HFFc6 (cell line): ENCODE results near the gene MELK. TPM values are rescaled to one million over a fixed set of nuclear protein-coding genes. Genes with fewer than 3 reads are reported as not detected.
"Not testable (repeated sequence)": the region's sequence is repeated elsewhere in the genome, so short reads cannot be mapped to it uniquely, and the experiment has no call there.

Experiments used
- DNase-seq: peaks from one replicate; pipeline ENCODE4 v3.0.0-alpha.2; 2018
- H3K27ac Mint-ChIP-seq: 2 replicates; pipeline ENCODE4 v1.8.0; 2020; ENCODE audit warnings: mild to moderate bottlenecking, mixed read lengths
- H3K27me3 Mint-ChIP-seq: 2 replicates; pipeline ENCODE4 v1.8.0; 2021; ENCODE audit warnings: mild to moderate bottlenecking, moderate library complexity, mixed read lengths; ENCODE audit not compliant: insufficient read depth
- H3K36me3 Mint-ChIP-seq: 2 replicates; pipeline ENCODE4 v1.8.0; 2021; ENCODE audit warnings: low read depth, mixed read lengths
- H3K4me1 Mint-ChIP-seq: 2 replicates; pipeline ENCODE4 v1.8.0; 2020; ENCODE audit warnings: low read depth, mixed read lengths
- H3K4me3 Mint-ChIP-seq: 2 replicates; pipeline ENCODE4 v1.8.0; 2020; ENCODE audit warnings: mild to moderate bottlenecking, moderate library complexity, mixed read lengths
- H3K9me3 Mint-ChIP-seq: 2 replicates; pipeline ENCODE4 v1.8.0; 2020; ENCODE audit warnings: mild to moderate bottlenecking, mixed read lengths
- CTCF ChIP-seq: fragments of 200-600 bp; sonication (generic); IDR thresholded peaks from 2 replicates; pipeline ENCODE4 v1.5.0; 2021; ENCODE audit warnings: antibody characterized with exemption, mild to moderate bottlenecking
- total RNA-seq, 6 experiments: library from RNA; stranded (reverse); fragmentation: NEBNext Ultra II Directional; extraction: Animal tissue kit (Norgen Biotek cat#: 25700); gene quantifications; 2 replicates in 1 of 6; 3 replicates in 5 of 6; pipeline ENCODE4 v1.2.3, GENCODE V29; 2021

Gene MELK
- total RNA-seq, 6 experiments from 2014 or later: 16.6 to 40.5 (median 35.6) TPM

GRCh38 chr9:36571333-36571732 is 1.4 kb upstream of the MELK start:
- no peak for TF ChIP-seq CTCF
- no peak overlapping the region for H3K27ac Mint-ChIP-seq
- H3K4me1 Mint-ChIP-seq: peaks cover 31% of the 10 kb centered on the region
- no peak overlapping the region for H3K4me3 Mint-ChIP-seq
- H3K27me3 Mint-ChIP-seq: peaks cover 4% of the 10 kb centered on the region
- DNase-seq: no peak
- H3K36me3 Mint-ChIP-seq: peaks cover 5% of the 10 kb centered on the region; the same call in 1 of the 2 replicates
- H3K9me3 Mint-ChIP-seq: no peaks in the 10 kb centered on the region

GRCh38 chr9:36574045-36574444 is 1.4 kb downstream of the MELK start:
- DNase-seq, H3K36me3 Mint-ChIP-seq, H3K9me3 Mint-ChIP-seq, H3K27me3 Mint-ChIP-seq: not testable (repeated sequence)
- H3K4me3 Mint-ChIP-seq: peak overlapping the region; percentile 95
- H3K4me1 Mint-ChIP-seq: peaks cover 36% of the 10 kb centered on the region
- peak overlapping the region; percentile 89 for H3K27ac Mint-ChIP-seq

DNA sequence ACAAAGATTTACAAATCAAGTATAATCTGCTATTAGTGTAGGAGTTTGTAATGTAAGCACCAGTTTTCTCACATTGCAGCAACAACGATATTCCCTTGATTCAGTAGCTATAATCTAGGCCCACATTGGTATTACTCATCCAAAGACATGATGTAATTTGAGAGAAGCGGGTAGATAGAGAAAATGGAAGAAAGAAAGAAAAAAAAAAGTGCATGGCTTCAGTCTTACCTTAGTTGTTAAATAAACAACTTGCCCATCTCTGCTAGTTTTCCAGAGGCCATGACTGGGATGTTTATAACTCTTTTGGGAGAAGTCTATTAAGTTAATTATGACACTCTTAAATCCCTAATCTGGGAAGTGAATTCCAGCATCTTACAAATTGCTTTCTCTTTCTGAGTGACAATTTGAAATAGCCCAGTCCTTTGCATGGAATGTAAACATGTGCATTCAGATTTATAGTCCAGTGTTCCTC is 2.8 kb downstream of the MELK start:
- Mint-ChIP-seq H3K36me3 (peaks cover 10% of the 10 kb centered on the region; the same call in 1 of the 2 replicates), H3K4me1 (peaks cover 39% of the 10 kb centered on the region), H3K4me3 (peak overlapping the region; percentile 82), H3K27me3 (peaks cover 2% of the 10 kb centered on the region), H3K27ac (peak overlapping the region; percentile 88), H3K9me3 (no peaks in the 10 kb centered on the region)
- peak; percentile 55 for DNase-seq
- no peak for TF ChIP-seq CTCF

DNA sequence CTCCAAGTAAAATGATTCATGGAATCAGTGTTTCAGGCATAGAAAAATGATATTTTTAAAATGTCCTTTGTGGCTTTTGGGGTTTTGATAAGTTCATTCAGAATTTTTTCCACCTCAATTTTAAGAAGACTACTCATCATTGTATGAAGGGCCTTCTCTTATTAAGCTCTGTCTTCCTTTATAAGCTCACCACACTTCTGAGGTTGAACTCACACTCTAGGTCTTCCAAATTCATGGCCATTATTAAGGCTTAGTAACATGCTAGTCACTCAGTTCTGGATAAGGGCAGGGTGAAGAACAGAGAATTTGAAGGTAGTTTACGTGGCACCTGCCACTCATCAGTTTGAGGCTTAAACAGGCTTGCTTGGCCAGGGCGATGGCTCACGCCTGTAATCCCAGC is 4.2 kb downstream of the MELK start:
- H3K36me3 Mint-ChIP-seq: peaks cover 14% of the 10 kb centered on the region; the same call in 1 of the 2 replicates
- H3K4me1 Mint-ChIP-seq: peaks cover 39% of the 10 kb centered on the region
- no peak for TF ChIP-seq CTCF
- peak overlapping the region; percentile 82 for H3K4me3 Mint-ChIP-seq
- H3K27ac Mint-ChIP-seq: peak overlapping the region; percentile 88
- H3K9me3 Mint-ChIP-seq: no peaks in the 10 kb centered on the region
- peaks cover 2% of the 10 kb centered on the region; the same call in 1 of the 2 replicates for H3K27me3 Mint-ChIP-seq
- DNase-seq: peak; percentile 30

DNA sequence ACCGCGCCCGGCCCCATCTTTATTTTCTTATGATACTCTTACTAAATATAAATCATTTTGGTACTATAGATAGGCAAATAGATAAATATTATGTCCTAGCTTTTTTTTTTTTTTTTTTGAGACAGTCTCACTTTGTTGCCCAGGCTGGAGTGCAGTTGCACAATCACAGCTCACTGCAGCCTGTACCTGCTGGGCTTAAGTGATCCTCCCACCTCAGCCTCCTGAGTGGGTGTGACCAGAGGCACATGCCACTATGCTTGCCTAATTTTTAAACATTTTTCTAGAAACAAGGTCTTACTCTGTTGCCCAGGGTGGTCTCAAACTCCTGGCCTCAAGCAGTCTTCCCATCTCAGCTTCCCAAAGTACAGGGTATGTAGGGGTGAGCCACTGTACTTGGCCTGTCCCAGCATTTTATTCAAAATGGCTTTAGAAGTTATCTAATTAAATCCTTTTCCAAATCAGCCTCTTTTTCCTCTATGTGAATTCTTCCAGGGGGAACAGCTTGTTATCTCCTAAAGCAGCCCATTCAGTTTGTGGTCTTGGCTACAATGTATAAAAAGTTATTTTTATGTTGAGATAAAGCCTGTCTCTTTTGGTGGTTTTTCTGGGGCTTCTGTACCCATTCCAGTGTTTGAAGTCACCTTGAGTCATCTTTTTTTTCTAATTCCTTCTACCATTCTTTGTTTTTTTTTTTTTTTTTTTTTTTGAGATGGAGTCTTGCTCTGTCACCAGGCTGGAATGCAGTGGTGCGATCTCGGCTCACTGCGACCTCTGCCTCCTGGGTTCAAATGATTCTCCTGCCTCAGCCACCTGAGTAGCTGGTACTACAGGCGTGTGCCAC is 12.1 kb downstream of the MELK start:
- no peak for TF ChIP-seq CTCF
- peak overlapping the region; percentile 70 for H3K4me3 Mint-ChIP-seq
- DNase-seq: peak; percentile 86
- H3K27me3 Mint-ChIP-seq: peaks cover 2% of the 10 kb centered on the region
- H3K9me3 Mint-ChIP-seq: no peaks in the 10 kb centered on the region
- peaks cover 20% of the 10 kb centered on the region for H3K36me3 Mint-ChIP-seq
- H3K4me1 Mint-ChIP-seq: peaks cover 22% of the 10 kb centered on the region
- peak overlapping the region; percentile 93 for H3K27ac Mint-ChIP-seq

DNA sequence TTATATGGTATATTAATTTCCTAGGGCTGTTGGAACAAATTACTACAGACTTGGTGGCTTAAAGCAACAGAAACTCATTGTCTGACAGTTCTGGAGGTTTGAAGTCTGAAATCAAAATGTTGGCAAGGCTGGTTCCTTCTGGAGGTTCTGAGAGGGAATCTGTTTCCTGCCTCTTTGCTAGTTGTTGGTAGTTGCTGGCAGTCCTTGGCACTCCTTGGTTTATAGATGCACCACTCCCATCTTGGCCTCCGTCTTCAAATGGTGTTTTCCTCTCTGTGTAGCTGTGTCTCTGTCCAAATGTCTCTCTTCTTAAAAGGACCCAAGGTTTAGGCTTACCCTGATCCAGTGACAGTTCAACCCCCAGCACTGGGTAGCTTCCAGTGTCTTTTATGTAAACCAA is 17.5 kb downstream of the MELK start:
- Mint-ChIP-seq H3K4me1 (peaks cover 12% of the 10 kb centered on the region), H3K9me3 (no peaks in the 10 kb centered on the region), H3K27ac (no peak overlapping the region), H3K36me3 (peaks cover 19% of the 10 kb centered on the region), H3K27me3 (no peaks in the 10 kb centered on the region; the same call in 1 of the 2 replicates), H3K4me3 (no peak overlapping the region)
- DNase-seq: no peak
- no peak for TF ChIP-seq CTCF
